Endodermal cell (in vitro differentiated cells): ENCODE measurements around the gene CD300LF. TPM values are rescaled to one million over a fixed set of nuclear protein-coding genes. Genes with fewer than 3 reads are reported as not detected.

Experiments used
- DNase-seq: peaks from one replicate; pipeline ENCODE4 v3.0.0-alpha.2; 2017
- H3K27ac ChIP-seq: 2 replicates; pipeline ENCODE4 v1.5.1; 2013; ENCODE audit warnings: mild to moderate bottlenecking, low read depth, low read length, moderate library complexity
- H3K27me3 ChIP-seq: 2 replicates; pipeline ENCODE4 v1.6.1; 2013; ENCODE audit warnings: mild to moderate bottlenecking, low read length, moderate library complexity; ENCODE audit not compliant: insufficient read depth, control insufficient read depth, poor library complexity, severe bottlenecking
- H3K36me3 ChIP-seq: 2 replicates; pipeline ENCODE4 v1.7.0; 2013; ENCODE audit warnings: mild to moderate bottlenecking, low read length, moderate library complexity; ENCODE audit not compliant: control insufficient read depth, insufficient read depth
- H3K4me1 ChIP-seq: one replicate; pipeline ENCODE4 v1.7.0; 2013; ENCODE audit warnings: low read length; ENCODE audit not compliant: control insufficient read depth, insufficient read depth
- H3K4me3 ChIP-seq: 2 replicates; pipeline ENCODE4 v1.5.1; 2013; ENCODE audit warnings: mild to moderate bottlenecking, low read length, moderate library complexity
- H3K9ac ChIP-seq: 2 replicates; pipeline ENCODE4 v1.6.1; 2013; ENCODE audit warnings: mild to moderate bottlenecking, low read length, moderate library complexity; ENCODE audit not compliant: poor library complexity, severe bottlenecking; ENCODE audit errors: extremely low read depth
- H3K9me3 ChIP-seq: 2 replicates; pipeline ENCODE4 v1.6.1; 2013; ENCODE audit warnings: mild to moderate bottlenecking, low read length, moderate library complexity; ENCODE audit not compliant: control insufficient read depth
- H3K27ac Mint-ChIP-seq: 2 replicates; pipeline ENCODE4 v1.8.0; 2020; ENCODE audit warnings: mixed read lengths
- H3K27me3 Mint-ChIP-seq: 2 replicates; pipeline ENCODE4 v1.8.0; 2021; ENCODE audit warnings: mild to moderate bottlenecking, mixed read lengths; ENCODE audit not compliant: insufficient read depth
- H3K36me3 Mint-ChIP-seq: 2 replicates; pipeline ENCODE4 v1.8.0; 2020; ENCODE audit warnings: low read depth, mixed read lengths
- H3K4me1 Mint-ChIP-seq: 2 replicates; pipeline ENCODE4 v1.8.0; 2020; ENCODE audit warnings: mixed read lengths
- H3K4me3 Mint-ChIP-seq: 2 replicates; pipeline ENCODE4 v1.8.0; 2020; ENCODE audit warnings: mild to moderate bottlenecking, moderate library complexity, mixed read lengths
- H3K9me3 Mint-ChIP-seq: 2 replicates; pipeline ENCODE4 v1.8.0; 2020; ENCODE audit warnings: mild to moderate bottlenecking, mixed read lengths
- WGBS, 2 experiments: methylation state at CpG; one replicate each; pipeline versions ENCODE4 v1.1.5 to v1.1.7; 2013; ENCODE audit warnings: missing lambda C conversion rate in 2 of 2, mixed read lengths in 1 of 2; ENCODE audit not compliant: insufficient coverage in 1 of 2, insufficient read length in 1 of 2; 5-methylcytosine and 5-hydroxymethylcytosine counted together
- total RNA-seq, 2 donors: library from RNA; stranded (reverse); fragmentation: NEBNext Ultra II Directional in 1 of 2; extraction: Animal tissue kit (Norgen Biotek cat#: 25700) in 1 of 2; gene quantifications; 2 replicates in 1 of 2; 3 replicates in 1 of 2; pipeline ENCODE4 v1.2.1, GENCODE V29; 2021
- TF ChIP-seq, protein P1 (sequence below): fragments of 200-600 bp; sonication (generic); conservative IDR thresholded peaks from 2 replicates; pipeline ENCODE4 v1.5.0; 2021; ENCODE audit warnings: antibody characterized with exemption, mild to moderate bottlenecking

Gene CD300LF
- total RNA-seq, 2 donors from 2014 or later, result not detected

- no peak for DNase-seq
- no peaks in the 10 kb centered on the region for H3K36me3 ChIP-seq
- H3K27me3 Mint-ChIP-seq, result peaks cover 9% of the 10 kb centered on the region
- no peaks in the 10 kb centered on the region for H3K27me3 ChIP-seq
- 88 to 94% methylated on average over 3 of the region's 3 CpGs for WGBS, 2 experiments
- no peak overlapping the region for H3K27ac Mint-ChIP-seq
- no peaks in the 10 kb centered on the region for H3K4me1 ChIP-seq
- no peak overlapping the region for H3K9ac ChIP-seq
- TF ChIP-seq, protein P1, sequence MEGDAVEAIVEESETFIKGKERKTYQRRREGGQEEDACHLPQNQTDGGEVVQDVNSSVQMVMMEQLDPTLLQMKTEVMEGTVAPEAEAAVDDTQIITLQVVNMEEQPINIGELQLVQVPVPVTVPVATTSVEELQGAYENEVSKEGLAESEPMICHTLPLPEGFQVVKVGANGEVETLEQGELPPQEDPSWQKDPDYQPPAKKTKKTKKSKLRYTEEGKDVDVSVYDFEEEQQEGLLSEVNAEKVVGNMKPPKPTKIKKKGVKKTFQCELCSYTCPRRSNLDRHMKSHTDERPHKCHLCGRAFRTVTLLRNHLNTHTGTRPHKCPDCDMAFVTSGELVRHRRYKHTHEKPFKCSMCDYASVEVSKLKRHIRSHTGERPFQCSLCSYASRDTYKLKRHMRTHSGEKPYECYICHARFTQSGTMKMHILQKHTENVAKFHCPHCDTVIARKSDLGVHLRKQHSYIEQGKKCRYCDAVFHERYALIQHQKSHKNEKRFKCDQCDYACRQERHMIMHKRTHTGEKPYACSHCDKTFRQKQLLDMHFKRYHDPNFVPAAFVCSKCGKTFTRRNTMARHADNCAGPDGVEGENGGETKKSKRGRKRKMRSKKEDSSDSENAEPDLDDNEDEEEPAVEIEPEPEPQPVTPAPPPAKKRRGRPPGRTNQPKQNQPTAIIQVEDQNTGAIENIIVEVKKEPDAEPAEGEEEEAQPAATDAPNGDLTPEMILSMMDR, result no peak
- H3K27ac ChIP-seq, result no peak overlapping the region
- H3K4me3 Mint-ChIP-seq, result no peak overlapping the region
- no peaks in the 10 kb centered on the region for H3K9me3 Mint-ChIP-seq
- no peaks in the 10 kb centered on the region for H3K4me1 Mint-ChIP-seq
- no peaks in the 10 kb centered on the region for H3K9me3 ChIP-seq
- H3K4me3 ChIP-seq, result no peak overlapping the region
- no peaks in the 10 kb centered on the region for H3K36me3 Mint-ChIP-seq
Measured at GRCh38 chr17:74687886-74688285, 24.8 kb downstream of the CD300LF start.

- Mint-ChIP-seq H3K4me3 (no peak overlapping the region), H3K9me3 (no peaks in the 10 kb centered on the region), H3K27ac (no peak overlapping the region), H3K36me3 (no peaks in the 10 kb centered on the region), H3K4me1 (no peaks in the 10 kb centered on the region), H3K27me3 (peaks cover 7% of the 10 kb centered on the region)
- Histone ChIP-seq H3K36me3 (no peaks in the 10 kb centered on the region), H3K27ac (no peak overlapping the region), H3K4me3 (no peak overlapping the region), H3K27me3 (peaks cover 5% of the 10 kb centered on the region), H3K9ac (no peak overlapping the region), H3K9me3 (no peaks in the 10 kb centered on the region), H3K4me1 (no peaks in the 10 kb centered on the region)
- WGBS, 2 experiments, result 74 to 76% methylated on average over 4 to 5 of the region's 5 CpGs
- TF ChIP-seq, protein P1, result no peak
- no peak for DNase-seq
Measured at GRCh38 chr17:74686761-74687160, 26.0 kb downstream of the CD300LF start.

DNA sequence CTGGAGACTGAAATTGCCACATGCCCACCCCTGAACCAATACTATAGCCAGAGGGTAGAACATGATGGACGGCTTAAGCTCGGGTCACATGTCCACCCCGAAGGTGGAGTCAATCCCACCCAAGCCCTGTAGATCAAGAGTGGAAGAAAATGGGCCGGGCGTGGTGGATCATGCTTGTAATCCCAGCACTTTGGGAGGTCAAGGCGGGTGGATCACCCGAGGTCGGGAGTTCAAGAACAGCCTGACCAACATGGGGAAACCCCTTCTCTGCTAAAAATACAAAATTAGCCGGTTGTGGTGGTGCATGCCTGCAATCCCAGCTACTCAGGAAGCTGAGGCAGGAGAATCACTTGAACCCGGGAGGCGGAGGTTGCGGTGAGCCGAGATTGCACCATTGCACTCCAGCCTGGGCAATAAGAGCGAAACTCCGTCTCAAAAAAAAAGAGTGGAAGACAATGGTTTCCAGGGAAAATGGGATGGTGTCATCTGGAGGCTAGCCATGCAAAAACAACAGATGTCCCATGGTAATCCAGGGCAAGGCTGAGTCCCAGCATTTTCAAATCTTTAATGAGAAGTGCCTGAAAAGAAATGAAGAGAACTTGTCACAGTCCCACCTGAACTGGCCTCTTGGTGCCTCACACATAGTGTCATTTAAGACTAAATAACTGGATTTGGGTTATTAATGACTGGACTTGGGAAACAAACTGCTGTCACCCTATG, 30.1 kb downstream of the CD300LF start:
- H3K4me3 Mint-ChIP-seq, result no peak overlapping the region
- H3K9me3 Mint-ChIP-seq, result no peaks in the 10 kb centered on the region
- Histone ChIP-seq H3K9me3 (no peaks in the 10 kb centered on the region), H3K36me3 (no peaks in the 10 kb centered on the region), H3K4me1 (no peaks in the 10 kb centered on the region), H3K27ac (no peak overlapping the region), H3K27me3 (peaks cover 22% of the 10 kb centered on the region), H3K4me3 (no peak overlapping the region), H3K9ac (no peak overlapping the region)
- H3K36me3 Mint-ChIP-seq, result no peaks in the 10 kb centered on the region
- H3K4me1 Mint-ChIP-seq, result peaks cover 10% of the 10 kb centered on the region
- WGBS, 2 experiments, result 85 to 88% methylated on average over 14 to 15 of the region's 15 CpGs
- no peak overlapping the region for H3K27ac Mint-ChIP-seq
- TF ChIP-seq, protein P1, result no peak
- no peak for DNase-seq
- H3K27me3 Mint-ChIP-seq, result peaks cover 11% of the 10 kb centered on the region
